ENCODE results near the gene SCN4B. TPM values are rescaled to one million over a fixed set of nuclear protein-coding genes. Genes with fewer than 3 reads are reported as not detected.

SCN4B gene
- total RNA-seq, 4 donors from 2014 or later, result 2.7 to 5.8 (median 3.8) TPM

DNA sequence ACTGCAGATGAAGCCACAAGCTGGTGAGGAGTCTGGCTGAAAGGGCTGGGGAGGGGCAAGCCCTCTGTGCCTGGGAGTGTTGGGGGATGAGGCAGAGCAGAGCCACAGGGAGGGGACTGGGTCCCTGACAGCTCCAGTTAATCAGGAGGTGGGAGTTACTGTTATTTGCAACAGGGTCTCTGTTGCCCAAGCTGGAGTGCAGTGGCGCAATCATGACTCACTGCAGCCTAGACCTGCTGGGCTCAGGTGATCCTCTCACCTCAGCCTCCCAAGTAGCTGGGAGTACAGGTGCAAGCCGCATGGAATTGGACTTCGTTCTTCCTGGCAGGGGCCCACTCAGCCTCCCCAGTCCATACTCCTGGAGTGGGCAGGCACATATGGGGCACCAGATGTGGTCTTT lies 16.1 kb upstream of the SCN4B start:
- no peaks in the 10 kb centered on the region for H3K9me3 ChIP-seq
- no peak overlapping the region for H3K27ac ChIP-seq
- no peak for TF ChIP-seq POLR2A (IDR thresholded peaks at IDR 0.05)
- TF ChIP-seq POLR2AphosphoS5 (IDR thresholded peaks at IDR 0.05), result no peak
- no peak for TF ChIP-seq EP300 (IDR thresholded peaks at IDR 0.05)
- TF ChIP-seq CTCF (IDR thresholded peaks at IDR 0.05), result no peak
- H3K36me3 ChIP-seq, result peaks cover 0 to 14% of the 10 kb centered on the region in 2 donors
- no peak for ATAC-seq
- no peak overlapping the region for H3K4me3 ChIP-seq
- peaks cover 0 to 15% (median 10%) of the 10 kb centered on the region in 3 donors for H3K4me1 ChIP-seq
- H3K27me3 ChIP-seq, result peaks cover 24% of the 10 kb centered on the region
- no CpG with 5 or more reads among the region's 3 CpGs for WGBS, 2 donors (ENCODE audit: low coverage in 1 of 2)

DNA sequence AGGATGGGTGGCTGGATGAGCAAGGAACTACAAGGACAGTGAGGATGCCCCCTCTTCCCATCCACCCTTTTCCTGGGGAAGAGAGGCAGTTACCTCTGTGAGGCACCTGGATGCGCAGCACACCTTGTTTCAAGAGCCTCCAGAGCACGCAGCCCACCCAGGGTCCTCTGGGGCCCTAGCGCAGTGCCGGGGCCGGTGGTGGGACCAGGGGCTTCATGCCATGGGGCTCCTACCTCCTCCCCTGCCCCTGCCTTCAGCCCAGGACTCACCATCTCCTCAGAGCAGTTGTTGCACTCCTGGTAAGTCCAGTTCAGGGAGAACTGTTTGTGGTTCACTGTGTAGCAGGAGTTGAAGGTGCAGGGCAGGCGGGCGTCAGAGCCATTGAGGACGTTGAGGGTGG lies 15.7 kb upstream of the SCN4B start:
- Histone ChIP-seq H3K36me3 (peaks cover 0 to 14% of the 10 kb centered on the region in 2 donors), H3K4me3 (no peak overlapping the region), H3K27ac (no peak overlapping the region), H3K4me1 (peaks cover 0 to 15% (median 10%) of the 10 kb centered on the region in 3 donors), H3K27me3 (peaks cover 24% of the 10 kb centered on the region), H3K9me3 (no peaks in the 10 kb centered on the region)
- TF ChIP-seq POLR2AphosphoS5 (IDR thresholded peaks at IDR 0.05) (no peak), EP300 (IDR thresholded peaks at IDR 0.05) (no peak), CTCF (IDR thresholded peaks at IDR 0.05) (no peak)
- 90% methylated on average over 4 of the region's 8 CpGs; no CpG with 5 or more reads in 1 of the 2 donors for WGBS, 2 donors (ENCODE audit: low coverage in 1 of 2)
- ATAC-seq, result no peak

DNA sequence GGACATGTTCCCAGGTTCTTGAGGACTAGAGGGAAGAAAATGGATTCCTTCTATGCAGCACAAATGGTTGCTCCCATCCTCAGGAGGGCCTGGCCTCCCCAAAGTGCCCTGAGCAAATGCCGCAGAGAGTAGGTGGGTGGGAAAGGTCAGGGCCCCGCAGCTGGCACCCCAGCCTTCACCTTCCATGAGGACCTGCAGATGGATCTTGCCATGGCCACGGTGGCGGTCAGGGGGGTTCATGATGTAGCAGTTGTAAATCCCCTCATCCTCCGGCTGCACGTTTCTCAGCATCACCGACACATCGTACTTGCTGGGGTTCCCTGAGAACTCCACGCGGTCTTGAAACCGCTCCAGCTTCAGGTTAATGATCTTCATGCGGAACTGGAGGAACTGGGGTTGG lies 15.3 kb upstream of the SCN4B start:
- no peak for ATAC-seq
- WGBS, 2 donors (ENCODE audit: low coverage in 1 of 2), result 94 to 100% methylated on average over 1 to 3 of the region's 12 CpGs
- peaks cover 0 to 15% (median 10%) of the 10 kb centered on the region in 3 donors for H3K4me1 ChIP-seq
- TF ChIP-seq CTCF (IDR thresholded peaks at IDR 0.05), result no peak
- no peak for TF ChIP-seq POLR2AphosphoS5 (IDR thresholded peaks at IDR 0.05)
- TF ChIP-seq POLR2A (IDR thresholded peaks at IDR 0.05), result no peak
- no peak for TF ChIP-seq EP300 (IDR thresholded peaks at IDR 0.05)
- no peaks in the 10 kb centered on the region for H3K9me3 ChIP-seq
- peaks cover 25% of the 10 kb centered on the region for H3K27me3 ChIP-seq
- H3K36me3 ChIP-seq, result peaks cover 0 to 14% of the 10 kb centered on the region in 2 donors
- H3K4me3 ChIP-seq, result no peak overlapping the region
- H3K27ac ChIP-seq, result no peak overlapping the region

- Histone ChIP-seq H3K9me3 (no peaks in the 10 kb centered on the region), H3K4me3 (no peak overlapping the region), H3K27me3 (peaks cover 32% of the 10 kb centered on the region), H3K4me1 (peaks cover 0 to 15% (median 10%) of the 10 kb centered on the region in 3 donors), H3K36me3 (peaks cover 0 to 14% of the 10 kb centered on the region in 2 donors), H3K27ac (no peak overlapping the region)
- ATAC-seq, result no peak
- TF ChIP-seq EP300 (IDR thresholded peaks at IDR 0.05) (no peak), POLR2AphosphoS5 (IDR thresholded peaks at IDR 0.05) (no peak), POLR2A (IDR thresholded peaks at IDR 0.05) (no peak), CTCF (IDR thresholded peaks at IDR 0.05) (no peak)
- WGBS, 2 donors (ENCODE audit: low coverage in 1 of 2), result 94 to 100% methylated on average over 2 of the region's 2 CpGs
Measured at GRCh38 chr11:118167253-118167652, 14.6 kb upstream of the SCN4B start.

- Histone ChIP-seq H3K4me1 (peaks cover 0 to 11% (median 8%) of the 10 kb centered on the region in 3 donors), H3K27me3 (peaks cover 37% of the 10 kb centered on the region), H3K4me3 (no peak overlapping the region), H3K27ac (no peak overlapping the region), H3K36me3 (peaks cover 0 to 14% of the 10 kb centered on the region in 2 donors), H3K9me3 (no peaks in the 10 kb centered on the region)
- WGBS, 2 donors (ENCODE audit: low coverage in 1 of 2), result 80% methylated on average over 4 of the region's 17 CpGs; no CpG with 5 or more reads in 1 of the 2 donors
- ATAC-seq, result no peak
- TF ChIP-seq CTCF (IDR thresholded peaks at IDR 0.05), result no peak
- no peak for TF ChIP-seq POLR2AphosphoS5 (IDR thresholded peaks at IDR 0.05)
- no peak for TF ChIP-seq EP300 (IDR thresholded peaks at IDR 0.05)
- no peak for TF ChIP-seq POLR2A (IDR thresholded peaks at IDR 0.05)
Measured at GRCh38 chr11:118166641-118167040, 14.0 kb upstream of the SCN4B start.

Data from gastroesophageal sphincter (tissue), 4 donors.